Uterus (tissue), 4 donors: ENCODE results near the gene MOB3B. TPM values are rescaled to one million over a fixed set of nuclear protein-coding genes. Genes with fewer than 3 reads are reported as not detected.
A peak's percentile ranks its signal among the peaks of the same experiment; 100 is the strongest.

Experiments used
- DNase-seq, 2 donors: peaks; one replicate each; pipeline ENCODE4 v3.0.0-alpha.2; 2019 to 2020
- H3K27ac ChIP-seq, 2 donors: fragments of 200-600 bp; sonication (generic); 1 replicate in 1 of 2; 2 replicates in 1 of 2; pipeline ENCODE4 v1.5.1; 2016 to 2018
- H3K27me3 ChIP-seq, 2 donors: fragments of 200-600 bp; sonication (generic); one replicate each; pipeline ENCODE4 v1.5.1; 2018 to 2019; ENCODE audit warnings: control low read depth in 1 of 2
- H3K36me3 ChIP-seq, 2 donors: fragments of 200-600 bp; sonication (generic); one replicate each; pipeline ENCODE4 v1.5.1; 2019; ENCODE audit warnings: control low read depth in 1 of 2
- H3K4me1 ChIP-seq, 2 donors: fragments of 200-600 bp; sonication (generic); one replicate each; pipeline ENCODE4 v1.5.1; 2018 to 2019; ENCODE audit warnings: control low read depth in 1 of 2
- H3K4me3 ChIP-seq, 2 donors: fragments of 200-600 bp; sonication (generic); 1 replicate in 1 of 2; 2 replicates in 1 of 2; pipeline ENCODE4 v1.5.1; 2018 to 2019; ENCODE audit warnings: mild to moderate bottlenecking in 1 of 2
- H3K9me3 ChIP-seq, 2 donors: fragments of 200-600 bp; sonication (generic); one replicate each; pipeline ENCODE4 v1.5.1; 2019; ENCODE audit warnings: control low read depth in 1 of 2
- CTCF ChIP-seq, 4 experiments: fragments of 200-600 bp in 2 of 4; fragments of 450-650 bp in 2 of 4; sonication (generic) in 2 of 4; IDR thresholded peaks; one replicate each; pipeline ENCODE4 v1.5.1; 2016 to 2019; ENCODE audit warnings: antibody characterized with exemption in 4 of 4, mild to moderate bottlenecking in 2 of 4, moderate library complexity in 1 of 4
- POLR2A ChIP-seq, 2 donors: fragments of 450-650 bp; IDR thresholded peaks; one replicate each; pipeline ENCODE4 v1.6.1; 2016; ENCODE audit warnings: antibody characterized with exemption in 2 of 2, mild to moderate bottlenecking in 1 of 2, moderate library complexity in 1 of 2
- intact Hi-C: fragments of 100-400 bp; cut with DNase I; formaldehyde crosslinking; loops from one replicate; pipeline ENCODE4 v1.15.1; 2023; ENCODE audit warnings: low total_unique reads
- total RNA-seq, 4 donors: library from RNA; depleted of rRNA in 3 of 4; stranded (reverse); fragments of >200 nt in 3 of 4; gene quantifications; one replicate each; pipeline versions ENCODE4 v1.1.0 to v1.2.4, GENCODE V29; 2014 to 2023
- donor health status: DM: yes; HTN: yes; CAD: no.

Gene MOB3B
- total RNA-seq, 4 donors from 2014 or later = 2.0 to 34.4 (median 12.6) TPM

DNA sequence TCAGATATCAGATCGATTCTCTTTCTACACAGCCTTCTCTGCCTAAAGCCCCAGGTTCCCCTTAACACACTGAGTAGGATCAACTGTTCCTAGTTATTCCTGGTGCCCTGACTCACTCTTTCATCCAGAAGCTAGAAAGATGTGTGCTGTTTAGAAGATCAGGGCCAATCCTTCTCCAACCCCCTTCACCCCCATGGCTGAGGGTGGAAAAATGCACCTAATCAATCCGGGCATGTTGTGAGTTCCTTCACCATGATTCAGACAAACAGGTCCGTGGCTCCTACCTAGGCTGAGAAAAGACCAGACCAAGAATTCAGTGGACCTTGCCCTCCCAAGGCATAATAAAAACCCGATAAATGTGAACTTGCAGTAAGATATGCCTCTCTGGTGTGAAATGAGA is 147.3 kb downstream of the MOB3B start:
- no peak for TF ChIP-seq POLR2A (IDR thresholded peaks at IDR 0.05)
- TF ChIP-seq CTCF (IDR thresholded peaks at IDR 0.05) = no peak
- no peaks in the 10 kb centered on the region for H3K27me3 ChIP-seq
- no peak for DNase-seq
- no peaks in the 10 kb centered on the region for H3K36me3 ChIP-seq
- H3K4me3 ChIP-seq = no peak overlapping the region
- H3K27ac ChIP-seq = no peak overlapping the region
- intact Hi-C loops = no loop called here
- H3K4me1 ChIP-seq = no peaks in the 10 kb centered on the region
- H3K9me3 ChIP-seq = no peaks in the 10 kb centered on the region

DNA sequence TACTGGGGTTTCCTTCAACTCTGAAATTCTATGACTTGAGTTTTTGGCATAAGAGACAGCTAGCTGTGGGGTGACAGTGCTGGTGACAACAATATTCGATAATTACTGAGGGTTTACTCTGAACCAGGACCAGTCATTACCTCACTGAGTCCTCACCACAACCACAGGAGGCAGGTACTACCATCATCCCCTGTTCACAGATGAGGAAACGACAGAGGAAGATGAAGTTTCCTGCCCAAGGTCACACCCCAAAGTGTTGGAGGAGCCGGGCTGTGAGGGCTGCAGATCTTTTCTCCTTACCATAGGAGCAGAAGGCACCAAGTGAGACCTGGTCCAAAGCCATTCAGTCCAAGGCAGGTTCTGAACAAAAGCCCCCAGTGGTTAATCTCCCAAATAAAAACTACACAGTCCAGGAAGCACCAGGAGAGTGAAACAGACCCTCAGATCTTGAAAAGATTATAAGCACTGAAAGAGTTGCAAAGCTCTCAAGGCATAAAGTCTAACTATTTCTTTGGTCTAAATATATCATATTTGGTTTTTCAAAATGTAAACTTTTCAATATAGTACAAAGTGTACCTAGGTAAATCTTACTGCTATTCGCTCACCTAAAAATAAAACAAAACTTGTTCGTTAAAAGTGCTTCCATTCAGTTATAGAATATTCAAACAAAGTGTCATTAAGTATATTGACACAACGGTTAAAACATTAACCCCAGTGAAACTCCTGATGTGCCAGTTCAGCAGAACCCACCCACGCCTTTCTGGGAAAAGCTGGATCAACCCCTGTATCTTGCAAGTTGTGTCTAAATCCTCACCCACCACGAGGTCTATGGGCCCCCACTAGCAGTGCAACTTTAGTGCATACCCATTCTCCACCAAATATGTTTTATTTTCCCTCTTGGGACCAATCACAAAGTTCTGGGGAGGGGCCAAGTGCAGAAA is 150.0 kb downstream of the MOB3B start:
- no peak overlapping the region for H3K27ac ChIP-seq
- H3K36me3 ChIP-seq = no peaks in the 10 kb centered on the region
- H3K4me1 ChIP-seq = no peaks in the 10 kb centered on the region
- intact Hi-C loops = no loop called here
- no peaks in the 10 kb centered on the region for H3K27me3 ChIP-seq
- no peaks in the 10 kb centered on the region for H3K9me3 ChIP-seq
- DNase-seq = no peak
- TF ChIP-seq POLR2A (IDR thresholded peaks at IDR 0.05) = no peak
- TF ChIP-seq CTCF (IDR thresholded peaks at IDR 0.05) = no peak
- no peak overlapping the region for H3K4me3 ChIP-seq

GRCh38 chr9:27377811-27378456 is 151.7 kb downstream of the MOB3B start:
- Histone ChIP-seq H3K4me3 (no peak overlapping the region), H3K27ac (peak overlapping the region in 1 of 2 donors; percentile 43), H3K4me1 (peaks cover 0 to 3% of the 10 kb centered on the region in 2 donors), H3K9me3 (no peaks in the 10 kb centered on the region), H3K27me3 (no peaks in the 10 kb centered on the region), H3K36me3 (no peaks in the 10 kb centered on the region)
- TF ChIP-seq POLR2A (IDR thresholded peaks at IDR 0.05) (no peak), CTCF (IDR thresholded peaks at IDR 0.05) (no peak)
- DNase-seq = no peak
- intact Hi-C loops = no loop called here

- Histone ChIP-seq H3K4me3 (no peak overlapping the region), H3K4me1 (peaks cover 0 to 7% of the 10 kb centered on the region in 2 donors), H3K36me3 (no peaks in the 10 kb centered on the region), H3K27ac (peak overlapping the region in 1 of 2 donors; percentile 43), H3K27me3 (no peaks in the 10 kb centered on the region), H3K9me3 (no peaks in the 10 kb centered on the region)
- intact Hi-C loops = no loop called here
- no peak for DNase-seq
- TF ChIP-seq POLR2A (IDR thresholded peaks at IDR 0.05) (no peak), CTCF (IDR thresholded peaks at IDR 0.05) (no peak)
Observed at GRCh38 chr9:27377147-27377807, 152.3 kb downstream of the MOB3B start.
